ENCODE measurements around the gene CACNA2D3.

Gene CACNA2D3

DNA sequence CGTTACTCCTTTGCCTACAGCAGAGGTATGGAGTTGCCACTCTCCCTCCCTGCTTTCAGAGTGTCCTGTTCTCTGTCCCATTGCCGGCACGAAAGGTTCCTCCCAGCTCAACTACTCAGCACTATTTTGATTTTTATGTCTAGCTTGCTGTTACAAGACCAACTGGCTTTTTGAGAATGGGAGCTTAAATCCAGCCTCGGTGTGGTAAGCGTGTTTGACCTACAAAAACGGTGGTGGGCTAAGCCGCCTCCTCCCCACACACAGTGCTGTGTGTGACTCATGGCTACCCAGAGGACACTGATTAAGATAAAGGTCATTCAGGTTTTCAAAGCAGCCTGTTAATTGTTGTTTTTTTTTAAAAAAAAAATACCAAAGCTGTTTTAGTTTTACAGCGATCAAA is 741.0 kb downstream of the CACNA2D3 start:
- no peak overlapping the region for H3K4me3 Mint-ChIP-seq
- no peaks in the 10 kb centered on the region for H3K9me3 Mint-ChIP-seq (ENCODE audit: low read depth)
- H3K36me3 Mint-ChIP-seq, result no peaks in the 10 kb centered on the region
- no peaks in the 10 kb centered on the region for H3K27me3 Mint-ChIP-seq
- H3K27ac Mint-ChIP-seq, result no peak overlapping the region
- no peaks in the 10 kb centered on the region for H3K4me1 Mint-ChIP-seq (ENCODE audit: low read depth)

DNA sequence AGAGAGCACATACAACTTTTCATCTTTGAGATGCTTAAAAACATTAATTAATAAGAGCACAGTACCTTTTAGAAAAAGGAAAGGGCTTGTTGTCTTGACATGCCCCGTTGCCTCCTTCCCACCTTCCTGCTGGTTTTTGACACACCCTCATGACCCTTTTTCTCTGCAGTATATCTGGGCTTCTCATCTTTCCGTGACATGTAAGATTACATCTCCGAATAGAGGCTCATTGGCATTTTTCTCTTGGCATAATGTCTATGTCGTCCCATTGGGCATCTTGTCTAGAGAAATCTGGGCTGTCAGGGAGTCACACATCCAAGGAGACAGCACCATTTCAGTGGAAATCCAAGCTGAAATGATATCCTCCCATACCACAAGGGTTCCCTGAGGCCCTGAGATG is 741.4 kb downstream of the CACNA2D3 start:
- Mint-ChIP-seq H3K9me3 (ENCODE audit: low read depth) (no peaks in the 10 kb centered on the region), H3K27ac (no peak overlapping the region), H3K4me3 (no peak overlapping the region), H3K36me3 (no peaks in the 10 kb centered on the region), H3K4me1 (ENCODE audit: low read depth) (no peaks in the 10 kb centered on the region), H3K27me3 (no peaks in the 10 kb centered on the region)

DNA sequence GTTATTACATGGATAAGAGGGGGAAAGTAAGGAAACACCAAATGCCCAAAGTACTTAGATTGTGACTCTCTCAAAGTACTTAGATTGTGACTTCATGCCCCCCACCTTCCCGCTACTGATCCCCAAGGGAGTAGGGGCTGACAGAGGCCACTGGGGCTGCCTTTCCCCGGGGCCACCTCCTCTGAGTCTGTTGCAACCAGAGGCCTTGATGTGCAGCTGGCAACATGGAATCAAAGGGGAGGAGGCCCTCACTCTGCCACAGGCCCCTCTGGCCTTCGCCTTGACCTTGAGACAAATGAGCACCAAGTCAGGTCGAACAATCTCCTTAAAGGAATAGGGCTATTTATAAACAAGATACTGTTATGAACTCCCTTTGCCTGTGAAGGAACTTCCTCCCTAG is 743.0 kb downstream of the CACNA2D3 start:
- no peaks in the 10 kb centered on the region for H3K4me1 Mint-ChIP-seq (ENCODE audit: low read depth)
- H3K27me3 Mint-ChIP-seq, result no peaks in the 10 kb centered on the region
- no peaks in the 10 kb centered on the region for H3K36me3 Mint-ChIP-seq

DNA sequence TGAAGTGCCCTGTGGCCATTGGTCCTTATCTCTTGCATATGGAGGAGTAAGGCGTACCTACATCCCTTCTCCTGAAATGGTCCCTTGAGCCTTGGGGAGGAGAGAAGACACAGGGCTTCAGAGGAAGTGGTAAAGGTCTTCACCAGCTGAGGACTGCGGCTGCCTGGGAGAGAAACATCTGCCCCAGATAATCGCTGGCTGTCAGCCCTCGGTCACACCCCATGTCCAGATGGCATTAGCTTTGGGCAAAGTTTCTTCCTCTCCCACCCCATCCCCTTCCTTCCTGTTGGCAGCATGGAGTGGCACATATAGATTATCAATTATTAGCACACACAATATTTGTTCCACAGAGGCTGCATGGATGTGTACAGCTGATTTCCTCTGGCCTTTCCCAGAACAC is 743.9 kb downstream of the CACNA2D3 start:
- Mint-ChIP-seq H3K27me3 (no peaks in the 10 kb centered on the region), H3K36me3 (no peaks in the 10 kb centered on the region), H3K4me3 (no peak overlapping the region), H3K27ac (no peak overlapping the region), H3K9me3 (ENCODE audit: low read depth) (no peaks in the 10 kb centered on the region), H3K4me1 (ENCODE audit: low read depth) (no peaks in the 10 kb centered on the region)

More for the DNA sequence above, 743.0 kb downstream of the CACNA2D3 start:
- Mint-ChIP-seq H3K9me3 (ENCODE audit: low read depth) (no peaks in the 10 kb centered on the region), H3K4me3 (no peak overlapping the region), H3K27ac (no peak overlapping the region)

DNA sequence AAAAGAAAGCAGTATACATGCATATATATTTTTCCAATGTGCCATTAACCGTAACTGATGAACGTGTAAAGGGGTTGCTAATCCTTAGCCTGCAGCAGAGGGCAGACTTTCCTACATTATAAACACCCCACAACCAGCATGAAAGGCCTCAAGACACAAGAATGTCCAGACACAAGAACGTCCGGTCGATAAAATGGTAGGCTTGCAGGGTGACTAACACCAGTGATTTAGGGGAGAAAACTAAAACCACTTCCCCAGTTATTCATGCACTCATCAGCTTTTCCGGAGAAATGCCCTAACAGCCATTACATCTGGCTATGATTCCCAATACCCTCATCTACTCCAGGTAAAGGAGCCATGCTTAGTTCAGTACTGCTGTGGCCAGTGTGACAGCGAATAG is 748.1 kb downstream of the CACNA2D3 start:
- Mint-ChIP-seq H3K27me3 (no peaks in the 10 kb centered on the region), H3K36me3 (no peaks in the 10 kb centered on the region), H3K27ac (no peak overlapping the region), H3K4me3 (no peak overlapping the region), H3K9me3 (ENCODE audit: low read depth) (no peaks in the 10 kb centered on the region), H3K4me1 (ENCODE audit: low read depth) (no peaks in the 10 kb centered on the region)

DNA sequence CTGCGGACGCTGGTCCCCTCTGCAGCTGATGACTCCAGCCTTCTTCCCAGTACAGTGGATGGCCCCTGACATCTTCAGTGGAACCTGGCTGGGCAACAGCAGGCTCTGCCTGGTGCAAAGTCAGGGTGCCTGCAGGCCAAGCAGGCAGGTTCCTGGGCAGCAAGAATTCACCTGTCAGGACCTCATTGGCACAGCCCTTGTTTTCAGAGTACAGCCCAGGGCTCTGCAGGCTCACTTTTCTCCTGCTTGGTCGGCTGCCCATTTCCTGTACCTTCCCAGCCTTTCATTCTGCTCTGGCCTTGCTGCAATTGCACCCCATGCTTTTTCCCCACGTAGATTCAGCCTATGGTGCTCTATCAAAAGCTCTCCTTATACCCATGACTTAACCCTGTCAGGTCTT is 749.5 kb downstream of the CACNA2D3 start:
- Mint-ChIP-seq H3K4me1 (ENCODE audit: low read depth) (no peaks in the 10 kb centered on the region), H3K9me3 (ENCODE audit: low read depth) (no peaks in the 10 kb centered on the region), H3K27ac (no peak overlapping the region), H3K36me3 (no peaks in the 10 kb centered on the region), H3K4me3 (no peak overlapping the region), H3K27me3 (no peaks in the 10 kb centered on the region)

DNA sequence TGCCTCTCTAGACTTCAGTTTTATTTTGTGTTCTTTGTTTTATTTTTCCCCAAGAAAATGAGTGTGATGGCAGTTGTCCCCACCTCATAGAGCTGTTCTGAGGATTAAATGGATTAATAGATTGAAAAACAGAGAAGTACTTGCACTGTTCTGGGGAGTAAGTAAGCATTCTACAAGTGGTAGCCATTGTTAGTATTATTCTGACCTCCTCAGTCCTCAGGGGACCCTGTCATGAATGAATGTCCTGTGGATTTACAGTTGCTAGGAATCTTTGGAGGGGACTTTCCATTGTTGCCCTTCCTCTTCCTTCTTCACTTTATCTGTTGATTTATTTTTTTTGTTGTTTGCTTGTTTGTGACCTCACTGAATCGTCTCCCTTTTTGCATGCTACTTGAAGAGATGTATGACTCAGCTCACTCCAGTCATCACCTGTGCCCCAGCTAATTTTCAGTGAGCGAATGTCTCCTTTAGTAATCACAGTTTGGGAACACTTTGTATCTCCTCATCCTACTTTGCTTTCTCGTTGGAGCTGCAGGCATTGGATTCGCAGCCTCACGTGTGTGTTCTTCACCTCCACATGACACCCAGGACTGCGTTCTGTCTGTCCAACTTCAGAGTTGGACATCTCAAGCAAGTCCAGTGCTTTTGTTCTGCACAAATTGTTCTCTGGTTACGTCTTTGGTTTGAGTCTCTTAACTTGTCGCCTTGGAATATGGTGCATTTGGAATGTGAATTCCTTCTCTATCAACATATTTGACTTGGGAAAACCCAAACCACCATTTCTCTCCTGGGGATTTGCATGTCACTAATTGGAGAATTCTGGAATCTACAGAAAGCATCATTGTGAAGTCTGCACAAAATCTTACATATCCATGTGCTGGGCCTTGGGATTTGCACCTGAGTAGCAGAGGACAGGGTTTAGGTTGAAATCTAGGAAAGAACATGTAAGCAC is 751.0 kb downstream of the CACNA2D3 start:
- H3K4me1 Mint-ChIP-seq (ENCODE audit: low read depth), result no peaks in the 10 kb centered on the region
- no peaks in the 10 kb centered on the region for H3K9me3 Mint-ChIP-seq (ENCODE audit: low read depth)
- no peaks in the 10 kb centered on the region for H3K36me3 Mint-ChIP-seq
- no peaks in the 10 kb centered on the region for H3K27me3 Mint-ChIP-seq
- H3K27ac Mint-ChIP-seq, result no peak overlapping the region
- H3K4me3 Mint-ChIP-seq, result no peak overlapping the region

DNA sequence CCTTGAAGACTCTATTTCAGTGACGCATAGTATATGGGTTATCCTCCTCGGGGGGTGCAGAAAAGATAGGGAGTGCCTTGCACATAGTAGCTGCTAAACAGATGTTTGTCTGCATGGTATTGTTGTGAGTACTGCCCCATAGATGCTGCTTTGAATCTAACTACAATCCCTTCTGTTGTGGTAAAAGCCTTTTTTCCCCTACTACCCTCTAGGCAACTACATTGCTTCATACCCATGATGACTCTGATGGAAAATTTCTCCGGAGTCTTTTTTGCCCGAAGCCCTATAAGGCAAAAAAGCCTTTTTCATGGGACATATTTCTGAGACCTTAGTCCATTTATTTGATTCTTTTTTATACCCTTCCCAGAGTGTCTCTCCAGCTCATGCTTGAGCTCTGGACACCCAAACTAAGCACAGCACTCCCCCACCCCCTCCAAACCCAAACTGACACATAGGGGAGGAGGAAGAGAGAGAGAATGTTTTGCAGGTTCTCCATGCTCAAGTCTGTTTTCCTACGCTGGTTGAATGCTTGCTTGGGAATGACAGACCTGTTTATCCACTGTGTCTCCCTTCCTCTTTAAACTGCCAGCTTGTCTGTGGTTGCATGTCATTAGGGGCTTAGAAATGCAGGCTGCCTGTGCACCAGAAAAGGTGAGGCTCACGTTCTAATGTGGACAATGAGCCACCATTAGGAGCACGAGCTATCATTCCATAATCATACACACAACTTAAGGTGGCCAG is 752.6 kb downstream of the CACNA2D3 start:
- H3K36me3 Mint-ChIP-seq, result no peaks in the 10 kb centered on the region
- H3K9me3 Mint-ChIP-seq (ENCODE audit: low read depth), result no peaks in the 10 kb centered on the region
- no peaks in the 10 kb centered on the region for H3K4me1 Mint-ChIP-seq (ENCODE audit: low read depth)
- no peaks in the 10 kb centered on the region for H3K27me3 Mint-ChIP-seq
- no peak overlapping the region for H3K4me3 Mint-ChIP-seq
- no peak overlapping the region for H3K27ac Mint-ChIP-seq

DNA sequence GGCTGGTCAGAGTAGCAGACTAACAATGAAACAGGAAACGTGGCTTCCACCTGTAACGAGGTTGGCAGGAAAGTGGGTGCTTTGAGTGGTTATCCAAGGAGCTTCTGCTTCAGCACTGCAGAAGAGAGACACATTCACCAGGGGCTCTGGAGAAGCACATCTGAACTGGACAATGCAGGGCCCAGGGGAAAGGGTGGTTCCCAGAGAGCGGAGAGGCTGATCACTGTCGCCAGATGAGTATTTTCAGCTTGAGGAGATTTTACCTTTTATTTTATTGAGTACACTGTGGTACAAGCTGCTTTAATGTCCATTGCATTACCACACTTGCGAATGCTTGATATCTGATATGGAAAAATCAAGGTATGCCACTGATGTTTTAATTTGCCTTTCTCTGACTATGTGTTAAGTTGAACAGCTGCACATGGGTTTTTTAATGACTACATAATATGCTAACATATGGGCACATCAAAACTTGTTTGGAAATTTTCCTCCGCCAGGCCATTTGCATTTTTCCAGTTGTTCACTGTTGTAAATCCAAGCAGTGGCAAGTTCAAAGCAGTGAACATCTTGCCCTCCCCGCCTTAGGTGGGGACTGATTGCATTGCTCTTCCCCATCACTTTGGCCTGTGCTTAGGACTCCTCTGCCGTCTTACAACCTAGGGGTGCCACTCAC is 753.4 kb downstream of the CACNA2D3 start:
- Mint-ChIP-seq H3K9me3 (ENCODE audit: low read depth) (no peaks in the 10 kb centered on the region), H3K27ac (no peak overlapping the region), H3K27me3 (no peaks in the 10 kb centered on the region), H3K4me1 (ENCODE audit: low read depth) (no peaks in the 10 kb centered on the region), H3K36me3 (no peaks in the 10 kb centered on the region), H3K4me3 (no peak overlapping the region)

DNA sequence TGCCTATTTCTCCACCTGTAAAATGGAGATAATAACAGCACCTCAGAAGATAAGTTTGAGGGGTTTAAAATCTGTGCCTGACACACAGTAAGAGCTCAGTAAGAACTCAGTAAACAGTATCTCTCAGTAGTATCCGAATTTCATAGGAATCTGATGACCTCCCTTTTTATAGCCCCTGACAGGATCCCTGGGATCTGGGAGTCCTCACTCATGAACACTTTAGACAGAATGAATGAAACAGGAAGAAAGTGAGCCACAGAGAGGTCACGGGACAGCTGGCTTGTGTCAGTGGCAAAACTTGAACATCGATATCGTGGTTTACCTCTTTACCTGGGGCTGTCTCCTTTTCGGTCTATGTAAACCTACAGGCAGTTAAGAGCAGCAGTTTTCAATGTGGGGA is 754.3 kb downstream of the CACNA2D3 start:
- Mint-ChIP-seq H3K27ac (no peak overlapping the region), H3K4me1 (ENCODE audit: low read depth) (no peaks in the 10 kb centered on the region), H3K36me3 (no peaks in the 10 kb centered on the region), H3K27me3 (peaks cover 2% of the 10 kb centered on the region), H3K4me3 (no peak overlapping the region), H3K9me3 (ENCODE audit: low read depth) (no peaks in the 10 kb centered on the region)

DNA sequence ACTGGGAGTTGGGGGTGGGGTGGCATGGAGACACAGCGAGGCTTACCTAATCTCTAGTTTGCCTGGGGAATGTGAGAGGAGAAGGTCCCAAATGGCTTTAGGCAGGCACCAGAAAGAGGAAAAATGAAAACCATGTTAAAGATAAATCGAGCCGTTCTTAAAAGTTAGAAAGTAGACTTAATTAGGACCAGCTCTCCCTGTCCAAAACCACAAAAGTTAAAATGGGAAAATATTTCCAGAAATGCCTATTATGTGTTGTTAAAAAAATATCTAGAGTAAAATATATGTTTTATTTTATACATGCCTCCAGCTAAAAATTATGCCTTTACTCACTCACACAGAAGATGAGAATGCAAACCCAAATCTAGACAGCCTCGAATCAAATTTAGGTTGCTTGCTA is 755.4 kb downstream of the CACNA2D3 start:
- no peaks in the 10 kb centered on the region for H3K9me3 Mint-ChIP-seq (ENCODE audit: low read depth)
- H3K4me3 Mint-ChIP-seq, result no peak overlapping the region
- H3K27me3 Mint-ChIP-seq, result peaks cover 5% of the 10 kb centered on the region
- no peak overlapping the region for H3K27ac Mint-ChIP-seq
- H3K36me3 Mint-ChIP-seq, result no peaks in the 10 kb centered on the region
- H3K4me1 Mint-ChIP-seq (ENCODE audit: low read depth), result no peaks in the 10 kb centered on the region

DNA sequence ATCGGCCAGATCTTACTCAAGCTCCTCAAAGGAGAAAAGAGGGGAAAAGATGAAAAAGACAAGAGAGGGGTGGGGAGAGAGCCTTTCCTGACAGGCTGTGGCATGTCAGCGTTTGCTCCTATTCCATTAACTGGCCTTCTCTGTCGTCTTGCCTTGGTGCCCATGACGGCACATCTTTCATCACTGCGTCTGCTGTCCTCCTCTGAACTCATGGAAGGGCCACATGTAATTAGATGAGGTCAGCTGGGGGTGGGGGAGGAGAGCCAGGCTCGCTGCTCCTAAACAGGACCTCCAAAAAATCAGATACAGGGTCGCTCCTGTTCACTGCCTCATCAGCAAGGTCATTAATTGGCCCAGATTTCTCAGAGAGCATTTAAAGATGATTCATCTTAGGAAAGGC is 755.8 kb downstream of the CACNA2D3 start:
- no peak overlapping the region for H3K27ac Mint-ChIP-seq

DNA sequence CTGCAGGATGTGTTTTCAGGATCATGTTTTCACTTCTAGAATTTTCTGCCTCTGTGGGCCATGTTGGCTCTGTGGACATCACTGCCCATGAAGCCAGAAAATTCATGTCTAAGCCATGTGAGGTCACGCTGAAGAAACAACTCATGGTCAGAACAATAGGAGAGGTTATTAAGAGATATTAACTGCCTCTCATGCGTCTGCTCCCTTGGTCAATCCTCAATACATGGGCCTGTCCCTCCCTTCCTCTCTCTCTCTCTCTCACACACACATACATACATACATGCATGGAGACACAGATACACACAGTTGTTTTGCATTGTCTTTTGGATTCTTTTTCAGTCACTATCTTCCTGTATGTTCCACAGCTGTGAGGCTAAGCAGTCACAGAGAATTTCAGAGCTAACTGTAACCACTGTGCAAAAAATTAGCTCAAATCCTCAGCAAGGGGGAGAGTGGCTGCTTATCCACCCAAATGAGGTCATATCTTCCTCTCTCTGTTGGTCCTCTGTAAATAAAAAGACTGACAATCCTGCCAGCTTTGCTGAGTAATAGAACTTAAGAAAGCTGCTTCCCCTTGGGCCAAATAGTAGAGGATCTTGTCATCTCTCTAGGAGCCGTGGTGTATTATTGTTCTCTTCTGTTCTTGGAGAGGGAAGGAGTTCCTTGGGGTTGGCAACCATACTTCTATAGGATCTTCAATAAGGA is 759.9 kb downstream of the CACNA2D3 start:
- Mint-ChIP-seq H3K4me1 (ENCODE audit: low read depth) (no peaks in the 10 kb centered on the region), H3K9me3 (ENCODE audit: low read depth) (no peaks in the 10 kb centered on the region), H3K4me3 (no peak overlapping the region), H3K27me3 (peaks cover 5% of the 10 kb centered on the region), H3K27ac (no peak overlapping the region), H3K36me3 (no peaks in the 10 kb centered on the region)

More for the DNA sequence above, 755.8 kb downstream of the CACNA2D3 start:
- no peaks in the 10 kb centered on the region for H3K36me3 Mint-ChIP-seq
- H3K4me3 Mint-ChIP-seq, result no peak overlapping the region
- H3K9me3 Mint-ChIP-seq (ENCODE audit: low read depth), result no peaks in the 10 kb centered on the region
- peaks cover 5% of the 10 kb centered on the region for H3K27me3 Mint-ChIP-seq
- H3K4me1 Mint-ChIP-seq (ENCODE audit: low read depth), result no peaks in the 10 kb centered on the region

DNA sequence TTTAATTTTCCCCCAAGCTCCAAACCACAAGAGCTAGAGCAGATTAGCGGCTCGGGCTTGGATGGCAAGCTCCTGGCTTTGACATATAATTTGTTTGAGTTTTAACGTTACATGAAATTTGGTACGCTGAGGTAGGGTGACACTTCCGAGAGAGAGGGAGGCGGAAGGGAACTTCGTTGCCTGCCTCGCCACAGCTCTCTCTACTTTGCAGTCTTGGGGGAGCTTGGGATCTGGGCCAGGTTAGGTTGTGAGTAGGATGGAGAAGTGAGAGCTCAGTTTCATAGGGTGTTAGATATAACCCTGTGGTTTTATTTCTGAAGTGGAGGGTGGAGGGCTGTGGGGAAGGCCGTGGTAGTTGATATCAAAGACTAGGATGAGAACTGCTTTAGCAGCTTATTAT is 765.8 kb downstream of the CACNA2D3 start:
- H3K36me3 Mint-ChIP-seq, result no peaks in the 10 kb centered on the region
- no peaks in the 10 kb centered on the region for H3K9me3 Mint-ChIP-seq (ENCODE audit: low read depth)
- H3K4me3 Mint-ChIP-seq, result no peak overlapping the region
- H3K4me1 Mint-ChIP-seq (ENCODE audit: low read depth), result no peaks in the 10 kb centered on the region
- H3K27me3 Mint-ChIP-seq, result no peaks in the 10 kb centered on the region
- no peak overlapping the region for H3K27ac Mint-ChIP-seq
